GM18951 (cell line): ENCODE data around the gene GUCY1A2.
"Not testable (repeated sequence)": the region's sequence is repeated elsewhere in the genome, so short reads cannot be mapped to it uniquely, and the experiment has no call there.

ENCODE experiments used
- POLR2A ChIP-seq: IDR thresholded peaks from 4 replicates; pipeline ENCODE4 v1.6.1; 2011; ENCODE audit warnings: mild to moderate bottlenecking; ENCODE audit not compliant: insufficient read length, insufficient read depth; ENCODE audit errors: extremely low read depth
- in situ Hi-C: fragments of 300-500 bp; cut with MboI; formaldehyde crosslinking; loops from one replicate; pipeline ENCODE4 v1.12.0; 2022; ENCODE audit warnings: low sequenced_read_pairs, mixed read lengths, inconsistent platforms; ENCODE audit not compliant: unreplicated experiment

The GUCY1A2 gene

DNA sequence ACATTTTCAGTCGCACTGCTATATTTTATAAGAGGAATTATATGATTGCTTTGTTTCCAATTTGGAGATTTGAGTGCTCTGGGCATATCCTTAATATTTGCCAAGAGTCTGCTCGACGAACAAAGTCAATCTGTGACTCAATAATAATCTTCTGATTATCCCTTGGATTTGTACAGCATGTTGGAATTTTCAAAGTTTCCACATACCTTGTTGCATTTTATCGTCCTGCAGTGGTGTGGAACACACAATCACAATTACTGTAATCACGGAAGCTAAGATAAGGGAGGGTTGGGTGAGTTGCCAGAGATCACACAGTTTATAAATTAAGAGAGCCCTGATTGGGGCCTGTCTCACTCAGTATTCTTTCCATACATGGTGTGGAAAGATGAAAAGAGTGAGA lies 189.3 kb downstream of the GUCY1A2 start:
- in situ Hi-C loops, result no loop called here
- TF ChIP-seq POLR2A, result no peak

- TF ChIP-seq POLR2A, result no peak
- in situ Hi-C loops, result no loop called here
Measured at GRCh38 chr11:106828576-106828975, 189.7 kb downstream of the GUCY1A2 start.

DNA sequence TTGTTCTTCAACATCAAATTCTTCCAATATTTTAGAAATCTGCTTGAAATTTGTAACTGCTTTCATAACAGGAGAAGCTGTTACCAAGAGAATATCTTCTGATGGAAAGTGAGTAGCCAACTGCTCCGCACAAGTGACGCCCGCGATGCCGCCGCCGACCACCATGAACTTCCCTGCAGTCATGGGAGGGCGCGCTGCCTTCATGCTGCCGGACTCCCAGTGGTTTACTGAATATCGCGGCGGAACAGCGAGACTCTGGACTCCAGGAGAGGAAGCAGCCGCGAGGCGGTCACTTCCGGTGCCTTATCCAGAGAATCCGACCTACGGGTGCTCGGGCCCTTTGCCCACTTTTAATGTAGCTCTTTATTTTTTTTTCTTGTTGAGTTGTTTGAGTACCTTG lies 190.6 kb downstream of the GUCY1A2 start:
- in situ Hi-C loops, result no loop called here
- TF ChIP-seq POLR2A, result no peak

GRCh38 chr11:106826558-106826957 lies 191.7 kb downstream of the GUCY1A2 start:
- in situ Hi-C loops, result not testable (repeated sequence)

DNA sequence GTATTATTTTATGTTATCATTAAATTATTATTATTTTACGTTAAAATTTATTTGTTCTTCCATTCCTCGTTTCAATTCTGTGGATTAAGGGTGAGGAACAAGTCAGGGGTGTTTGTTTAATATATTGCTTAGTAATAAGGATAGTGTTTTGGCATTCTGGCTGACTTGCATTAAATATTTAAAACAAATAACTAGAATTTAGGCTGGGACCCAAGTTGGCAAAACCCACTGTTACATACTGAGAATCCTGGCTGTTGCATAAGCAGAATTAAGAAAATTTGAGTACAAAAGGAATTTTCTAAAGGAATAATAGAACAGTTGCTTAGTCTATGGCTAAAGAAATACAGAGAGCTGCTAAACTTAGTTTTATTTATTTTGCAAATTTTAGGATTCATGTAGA lies 196.4 kb downstream of the GUCY1A2 start:
- in situ Hi-C loops, result no loop called here
- TF ChIP-seq POLR2A, result no peak

GRCh38 chr11:106821291-106821690 lies 197.0 kb downstream of the GUCY1A2 start:
- TF ChIP-seq POLR2A, result no peak
- in situ Hi-C loops, result no loop called here

GRCh38 chr11:106818443-106818842 lies 199.8 kb downstream of the GUCY1A2 start:
- TF ChIP-seq POLR2A, result no peak
- in situ Hi-C loops, result no loop called here

GRCh38 chr11:106815209-106815608 lies 203.1 kb downstream of the GUCY1A2 start:
- in situ Hi-C loops, result no loop called here
- TF ChIP-seq POLR2A, result no peak

DNA sequence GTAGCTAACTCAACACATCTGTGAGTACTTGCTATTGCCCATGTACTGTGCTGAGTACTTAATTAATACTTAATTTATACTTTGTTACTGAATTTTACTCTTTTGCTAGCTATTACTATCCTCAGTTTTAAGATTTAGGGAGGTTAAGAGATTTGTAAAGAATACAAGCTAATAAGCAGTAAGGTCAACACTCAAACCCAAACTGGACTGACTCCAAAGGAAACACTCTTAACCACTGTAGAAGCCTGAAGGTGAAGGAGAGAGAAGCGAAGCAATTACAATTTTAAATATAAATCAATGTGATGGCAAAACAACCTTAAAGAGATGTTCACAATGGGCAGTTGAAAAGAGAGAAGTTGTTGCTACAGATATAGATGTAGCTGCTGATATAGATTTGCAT lies 204.5 kb downstream of the GUCY1A2 start:
- no peak for TF ChIP-seq POLR2A
- in situ Hi-C loops, result no loop called here

DNA sequence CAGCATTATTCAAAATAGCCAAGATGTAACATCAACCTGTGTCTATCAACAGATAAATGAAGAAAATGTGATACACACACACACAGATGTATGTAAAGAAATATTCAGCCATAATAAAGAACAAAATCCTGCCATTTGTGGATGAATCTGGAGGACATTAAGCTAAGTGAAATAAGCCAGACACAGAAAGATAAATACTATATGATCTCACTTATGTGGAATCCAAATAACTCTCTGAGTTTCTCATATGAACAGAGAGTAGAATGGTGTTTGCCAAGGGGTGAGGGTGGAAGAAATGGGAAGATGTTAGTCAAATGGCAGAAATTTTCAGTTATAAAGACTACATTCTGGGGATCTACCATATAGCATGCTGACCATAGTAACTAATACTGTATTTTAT lies 224.2 kb downstream of the GUCY1A2 start:
- in situ Hi-C loops, result no loop called here
- TF ChIP-seq POLR2A, result no peak

- no peak for TF ChIP-seq POLR2A
- in situ Hi-C loops, result no loop called here
Measured at GRCh38 chr11:106789406-106789805, 228.9 kb downstream of the GUCY1A2 start.

DNA sequence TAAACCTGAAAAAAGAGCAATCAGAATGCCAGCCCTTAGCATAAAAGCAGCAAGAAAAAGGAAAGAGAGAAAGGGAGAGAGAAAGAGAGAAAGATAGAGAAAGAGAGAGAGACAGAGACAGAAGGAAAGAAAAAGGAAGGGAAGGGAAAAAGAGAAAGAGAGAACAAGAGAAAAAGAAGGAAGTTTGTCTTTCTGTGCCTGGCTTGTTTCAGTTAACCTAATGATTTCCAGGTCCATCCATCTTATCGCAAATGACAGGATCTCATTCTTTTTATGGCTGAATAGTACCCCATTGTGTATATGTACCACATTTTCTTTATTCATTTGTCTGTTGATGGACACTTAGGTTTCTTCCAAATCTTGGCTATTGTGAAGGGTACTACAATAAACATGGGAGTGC lies 230.8 kb downstream of the GUCY1A2 start:
- no peak for TF ChIP-seq POLR2A
- in situ Hi-C loops, result no loop called here

DNA sequence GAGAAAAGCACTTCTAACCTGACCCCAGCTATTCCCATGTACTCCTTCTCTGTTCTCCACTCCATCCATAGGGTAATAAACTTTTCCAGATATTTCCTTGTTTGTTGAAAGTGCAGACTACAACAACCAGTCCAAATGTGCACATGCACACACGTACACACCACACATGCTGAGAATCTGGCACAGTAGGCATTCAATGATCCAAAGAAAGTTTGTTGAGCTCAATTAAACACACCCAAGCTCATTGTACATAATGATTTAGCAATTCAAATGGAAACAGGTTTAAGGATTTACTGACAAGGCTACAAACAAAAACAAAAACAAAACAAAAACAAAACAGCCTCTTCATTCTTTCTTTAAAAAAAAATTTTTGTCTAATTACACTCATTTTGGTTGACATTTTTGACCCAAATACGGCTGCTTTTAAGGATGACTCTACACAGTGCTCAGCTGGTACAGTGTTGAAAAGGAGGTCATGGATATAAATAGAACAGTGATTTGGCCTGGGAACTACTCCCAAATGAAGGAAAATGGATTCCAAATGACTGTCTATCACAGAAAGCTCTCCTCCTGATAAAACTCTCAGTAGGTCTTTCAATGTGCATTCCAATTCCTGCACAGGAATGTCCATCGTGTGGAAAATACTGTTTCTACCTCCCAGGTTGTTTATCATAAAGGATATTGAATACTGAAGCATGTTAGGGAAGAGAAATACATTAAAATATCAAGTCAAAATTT lies 232.2 kb downstream of the GUCY1A2 start:
- TF ChIP-seq POLR2A, result no peak
- in situ Hi-C loops, result no loop called here

DNA sequence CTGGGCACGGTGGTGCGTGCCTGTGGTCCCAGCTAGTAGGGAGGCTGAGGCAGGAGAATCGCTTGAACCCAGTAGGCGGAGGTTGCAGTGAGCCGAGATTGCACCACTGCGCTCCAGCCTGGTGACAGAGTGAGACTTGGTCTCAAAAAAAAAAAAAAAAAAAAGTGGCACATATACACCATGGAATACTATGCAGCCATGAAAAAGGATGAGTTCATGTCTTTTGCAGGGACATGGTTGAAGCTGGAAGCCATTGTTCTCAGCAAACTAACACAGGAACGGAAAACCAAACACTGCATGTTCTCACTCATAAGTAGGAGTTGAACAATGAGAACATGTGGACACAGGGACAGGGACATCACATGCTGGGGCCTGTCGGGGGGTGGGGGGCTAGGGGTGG lies 241.0 kb downstream of the GUCY1A2 start:
- in situ Hi-C loops, result not testable (repeated sequence)

DNA sequence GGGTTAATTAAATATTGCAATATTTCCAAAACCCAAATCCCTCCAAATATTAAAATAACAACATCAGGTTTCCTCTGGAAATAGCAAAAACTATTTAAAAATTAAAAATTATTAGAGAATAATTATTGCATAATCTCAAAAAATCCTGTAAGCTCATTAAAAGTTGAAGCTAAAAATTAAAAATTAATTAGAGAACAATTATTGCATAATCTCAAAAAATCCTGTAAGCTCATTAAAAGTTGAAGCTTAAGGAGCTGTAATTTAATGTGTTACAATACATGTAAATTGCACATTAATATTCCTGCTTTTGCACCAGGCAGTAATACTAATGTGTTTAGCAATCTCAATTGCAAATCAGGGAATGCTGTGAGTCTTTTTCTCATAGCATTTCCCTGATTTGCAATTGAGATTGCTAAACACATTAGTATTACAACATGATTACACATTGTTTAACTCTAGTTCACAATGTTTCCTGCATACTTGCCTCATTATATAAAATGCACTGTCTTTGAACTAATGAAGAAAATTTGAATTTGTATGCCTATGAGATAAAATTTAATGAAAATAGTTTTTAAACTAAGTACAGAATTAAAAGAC lies 247.7 kb downstream of the GUCY1A2 start:
- TF ChIP-seq POLR2A, result no peak
- in situ Hi-C loops, result no loop called here
